Small intestine (tissue), 16 donors: Measurements from ENCODE around the gene PHF13. TPM values are rescaled to one million over a fixed set of nuclear protein-coding genes. Genes with fewer than 3 reads are reported as not detected.
A peak's percentile ranks its signal among the peaks of the same experiment; 100 is the strongest.

Experiments
- DNase-seq, 2 donors: peaks; one replicate each; pipeline versions ENCODE4 v3.0.0 to v3.0.0-alpha.2; 2013
- FAIRE-seq: peaks from 2 replicates; lab custom pipeline; 2012; peaks lifted over from hg19 to GRCh38; lab: Jason Lieb, UNC
- H3K27ac ChIP-seq, 3 donors: one replicate each; pipeline ENCODE4 v1.5.1; 2013; ENCODE audit warnings: low read length in 2 of 3, mild to moderate bottlenecking in 2 of 3, control low read depth in 1 of 3, inconsistent platforms in 1 of 3, low read depth in 1 of 3, moderate library complexity in 1 of 3
- H3K27me3 ChIP-seq, 3 donors: one replicate each; pipeline ENCODE4 v1.6.1; 2013; ENCODE audit warnings: low read length in 3 of 3, inconsistent platforms in 1 of 3; ENCODE audit not compliant: control insufficient read depth in 3 of 3, insufficient read depth in 3 of 3
- H3K36me3 ChIP-seq, 3 donors: one replicate each; pipeline ENCODE4 v1.6.1; 2013; ENCODE audit warnings: low read length in 3 of 3, inconsistent platforms in 1 of 3, low read depth in 1 of 3, mild to moderate bottlenecking in 1 of 3, moderate library complexity in 1 of 3; ENCODE audit not compliant: control insufficient read depth in 3 of 3, insufficient read depth in 2 of 3
- H3K4me1 ChIP-seq, 3 donors: one replicate each; pipeline ENCODE4 v1.6.1; 2013; ENCODE audit warnings: low read length in 2 of 3, inconsistent platforms in 1 of 3, low read depth in 1 of 3, mild to moderate bottlenecking in 1 of 3, moderate library complexity in 1 of 3; ENCODE audit not compliant: control insufficient read depth in 3 of 3, insufficient read depth in 2 of 3
- H3K4me3 ChIP-seq, 3 donors: one replicate each; pipeline ENCODE4 v1.5.1; 2013; ENCODE audit warnings: low read length in 3 of 3, control low read depth in 1 of 3, inconsistent platforms in 1 of 3, low read depth in 1 of 3, mild to moderate bottlenecking in 1 of 3, moderate library complexity in 1 of 3
- H3K9me3 ChIP-seq, 2 donors: one replicate each; pipeline ENCODE4 v1.6.1; 2013; ENCODE audit warnings: low read depth in 1 of 2, low read length in 1 of 2; ENCODE audit not compliant: control insufficient read depth in 2 of 2, insufficient read depth in 1 of 2
- WGBS, 3 donors: extraction: QIAGEN DNeasy Blood & Tissue Kit; methylation state at CpG; one replicate each; pipeline ENCODE4 v1.1.7; 2013; 5-methylcytosine and 5-hydroxymethylcytosine counted together
- long read RNA-seq, 10 donors: transcript quantifications; one replicate each; lab custom pipeline, GENCODE V29; 2026
- polyA plus RNA-seq, 4 donors: library from polyadenylated mRNA; stranded (reverse) in 3 of 4; unstranded in 1 of 4; fragments of 200-250 nt in 3 of 4; fragments of 120-200 nt in 1 of 4; gene quantifications; one replicate each; pipeline versions ENCODE4 v1.2.1 to v1.2.3, GENCODE V29; 2013
- donor health status: healthy with polysubstance abuse.
- donor health status: control.
- donor health status: control.
- donor health status: Bipolar disorder and iron deficiency.
- donor health status: healthy.

Gene PHF13
- 10 to 100 TPM in 1 of 4 donors, 1 to 10 TPM in 3; 4.0 to 13.4 (median 4.8) TPM for polyA plus RNA-seq
- long read RNA-seq, donor 1, result 0 reads
- long read RNA-seq, donor 2, partial matches to known transcripts, result 0 of 1 reads
- long read RNA-seq, donor 2, other reads (novel, unspliced or antisense), result 0 of 1 reads
- long read RNA-seq, donor 3, partial matches to known transcripts, result 0 of 1 reads
- long read RNA-seq, donor 3, other reads (novel, unspliced or antisense), result 0 of 1 reads
- long read RNA-seq, donor 4, result 0 reads
- long read RNA-seq, donor 5, partial matches to known transcripts, result 0 of 2 reads
- long read RNA-seq, donor 5, other reads (novel, unspliced or antisense), result 0 of 2 reads
- long read RNA-seq, donor 6, partial matches to known transcripts, result 0 of 1 reads
- long read RNA-seq, donor 6, other reads (novel, unspliced or antisense), result 0 of 1 reads
- long read RNA-seq, donor 7, result 0 reads
- long read RNA-seq, donor 8, result 0 reads
- long read RNA-seq, donor 9, result 0 reads
- long read RNA-seq, donor 10, partial matches to known transcripts, result 0 of 2 reads
- long read RNA-seq, donor 10, other reads (novel, unspliced or antisense), result 0 of 2 reads

DNA sequence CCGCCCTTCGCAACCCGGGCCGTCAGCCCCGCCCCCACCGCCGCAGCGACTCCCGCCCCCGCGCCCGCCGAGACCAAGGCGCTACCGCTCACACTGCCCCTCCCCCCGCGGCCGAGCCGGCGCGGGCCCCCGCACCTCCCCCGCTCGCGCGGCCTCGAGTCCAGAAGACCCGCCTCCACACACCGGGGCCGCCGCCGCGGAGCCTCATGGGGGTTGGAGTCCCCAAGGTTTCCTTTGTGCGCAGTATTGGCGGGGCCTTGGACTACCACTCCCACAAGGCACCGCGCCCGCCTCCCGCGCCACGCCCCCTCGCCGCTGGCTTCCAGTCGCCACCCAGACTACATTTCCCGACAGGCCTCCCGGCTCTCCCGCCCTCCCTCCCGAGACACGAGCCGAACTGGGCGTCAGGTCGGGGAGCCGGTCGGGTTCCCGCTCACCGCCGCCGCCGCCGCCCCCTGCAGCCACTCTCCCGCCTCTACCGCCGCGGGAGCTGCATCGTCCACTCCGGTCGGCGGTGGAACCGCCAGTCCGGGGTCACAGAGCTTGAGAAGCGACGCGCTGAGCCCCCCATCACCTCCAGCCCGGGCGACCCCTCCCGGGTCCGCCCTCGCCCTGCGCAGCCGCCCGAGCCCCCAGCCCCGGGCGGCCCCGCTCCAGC is at the start of gene PHF13:
Gene PHF13, plus strand, starts transcription at position 371 of the 658 bp plus-strand sequence. CDS start 336 bp downstream, outside the sequence.
- Histone ChIP-seq H3K27me3 (no peaks in the 10 kb centered on the region), H3K4me1 (no peaks in the 10 kb centered on the region), H3K9me3 (no peaks in the 10 kb centered on the region), H3K36me3 (peaks cover 0 to 17% (median 0%) of the 10 kb centered on the region in 3 donors), H3K4me3 (peak within 1 kb of the TSS; percentile 87 to 99 (median 99)), H3K27ac (peak within 1 kb of the TSS; percentile 88 to 91 (median 90))
- DNase-seq (peak; percentile 99), FAIRE-seq (no peak)
- WGBS, 3 donors, result 0 to 1% (median 1%) methylated on average over 24 to 84 of the region's 84 CpGs

- Histone ChIP-seq H3K4me1 (no peaks in the 10 kb centered on the region), H3K27ac (no peak overlapping the region), H3K27me3 (peaks cover 0 to 10% (median 2%) of the 10 kb centered on the region in 3 donors), H3K4me3 (no peak overlapping the region), H3K36me3 (no peaks in the 10 kb centered on the region), H3K9me3 (peaks cover 0 to 6% of the 10 kb centered on the region in 2 donors)
- 90 to 93% (median 91%) methylated on average over 11 of the region's 11 CpGs for WGBS, 3 donors
- DNase-seq (no peak), FAIRE-seq (no peak)
Observed at GRCh38 chr1:6569033-6569432, 44.5 kb upstream of the PHF13 start.

GRCh38 chr1:6570100-6570499 is 43.4 kb upstream of the PHF13 start:
- Histone ChIP-seq H3K9me3 (peaks cover 0 to 6% of the 10 kb centered on the region in 2 donors), H3K27me3 (peaks cover 0 to 3% (median 2%) of the 10 kb centered on the region in 3 donors), H3K4me1 (no peaks in the 10 kb centered on the region), H3K36me3 (no peaks in the 10 kb centered on the region), H3K4me3 (no peak overlapping the region), H3K27ac (no peak overlapping the region)
- DNase-seq (no peak), FAIRE-seq (no peak)
- WGBS, 3 donors, result 58 to 72% (median 67%) methylated on average over 3 of the region's 3 CpGs

GRCh38 chr1:6570987-6571386 is 42.5 kb upstream of the PHF13 start:
- H3K27me3 ChIP-seq, result peaks cover 0 to 2% (median 0%) of the 10 kb centered on the region in 3 donors
- 64 to 78% (median 78%) methylated on average over 4 to 5 of the region's 5 CpGs for WGBS, 3 donors
- H3K36me3 ChIP-seq, result no peaks in the 10 kb centered on the region
- no peak overlapping the region for H3K4me3 ChIP-seq
- H3K27ac ChIP-seq, result no peak overlapping the region
- H3K9me3 ChIP-seq, result peaks cover 0 to 6% of the 10 kb centered on the region in 2 donors
- no peaks in the 10 kb centered on the region for H3K4me1 ChIP-seq
- no peak for DNase-seq
- no peak for FAIRE-seq

- no peaks in the 10 kb centered on the region for H3K4me1 ChIP-seq
- H3K9me3 ChIP-seq, result peaks cover 0 to 6% of the 10 kb centered on the region in 2 donors
- no peaks in the 10 kb centered on the region for H3K36me3 ChIP-seq
- FAIRE-seq (no peak), DNase-seq (no peak)
- no peak overlapping the region for H3K27ac ChIP-seq
- no peak overlapping the region for H3K4me3 ChIP-seq
- WGBS, 3 donors, result 68 to 77% (median 77%) methylated on average over 12 of the region's 12 CpGs
- peaks cover 0 to 2% (median 0%) of the 10 kb centered on the region in 3 donors for H3K27me3 ChIP-seq
Observed at GRCh38 chr1:6572653-6573383, 40.7 kb upstream of the PHF13 start.

GRCh38 chr1:6574025-6574620 is 39.4 kb upstream of the PHF13 start:
- peaks cover 0 to 2% (median 0%) of the 10 kb centered on the region in 3 donors for H3K27me3 ChIP-seq
- H3K4me3 ChIP-seq, result no peak overlapping the region
- peaks cover 0 to 6% of the 10 kb centered on the region in 2 donors for H3K9me3 ChIP-seq
- H3K36me3 ChIP-seq, result no peaks in the 10 kb centered on the region
- DNase-seq, result no peak
- peaks cover 0 to 2% (median 0%) of the 10 kb centered on the region in 3 donors for H3K4me1 ChIP-seq
- 78 to 86% (median 79%) methylated on average over 8 of the region's 8 CpGs for WGBS, 3 donors
- H3K27ac ChIP-seq, result no peak overlapping the region
- FAIRE-seq, result no peak

DNA sequence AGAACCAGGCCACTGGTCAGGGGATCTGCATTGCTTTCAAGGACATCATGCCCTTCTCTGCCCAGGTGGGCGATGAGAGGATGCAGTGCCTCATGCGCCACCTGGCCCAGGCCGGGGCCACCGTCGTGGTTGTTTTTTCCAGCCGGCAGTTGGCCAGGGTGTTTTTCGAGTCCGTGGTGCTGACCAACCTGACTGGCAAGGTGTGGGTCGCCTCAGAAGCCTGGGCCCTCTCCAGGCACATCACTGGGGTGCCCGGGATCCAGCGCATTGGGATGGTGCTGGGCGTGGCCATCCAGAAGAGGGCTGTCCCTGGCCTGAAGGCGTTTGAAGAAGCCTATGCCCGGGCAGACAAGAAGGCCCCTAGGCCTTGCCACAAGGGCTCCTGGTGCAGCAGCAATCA is 38.7 kb upstream of the PHF13 start:
- H3K36me3 ChIP-seq, result no peaks in the 10 kb centered on the region
- DNase-seq, result no peak
- no peak overlapping the region for H3K27ac ChIP-seq
- no peak for FAIRE-seq
- whole genome bisulfite sequencing, 3 donors, result 79 to 83% (median 80%) methylated on average over 14 of the region's 14 CpGs
- H3K27me3 ChIP-seq, result peaks cover 0 to 2% (median 0%) of the 10 kb centered on the region in 3 donors
- peaks cover 0 to 6% (median 0%) of the 10 kb centered on the region in 3 donors for H3K4me1 ChIP-seq
- H3K4me3 ChIP-seq, result no peak overlapping the region
- peaks cover 0 to 6% of the 10 kb centered on the region in 2 donors for H3K9me3 ChIP-seq
